AG08395 (cell line): Measurements from ENCODE around the gene GAS1.

Experiments used
- DNase-seq: peaks from one replicate; pipeline ENCODE4 v3.0.0; 2012; ENCODE audit warnings: mixed read lengths, low spot score

Gene GAS1

GRCh38 chr9:86965636-86966395 is 18.5 kb upstream of the GAS1 start:
- no peak for DNase-seq

DNA sequence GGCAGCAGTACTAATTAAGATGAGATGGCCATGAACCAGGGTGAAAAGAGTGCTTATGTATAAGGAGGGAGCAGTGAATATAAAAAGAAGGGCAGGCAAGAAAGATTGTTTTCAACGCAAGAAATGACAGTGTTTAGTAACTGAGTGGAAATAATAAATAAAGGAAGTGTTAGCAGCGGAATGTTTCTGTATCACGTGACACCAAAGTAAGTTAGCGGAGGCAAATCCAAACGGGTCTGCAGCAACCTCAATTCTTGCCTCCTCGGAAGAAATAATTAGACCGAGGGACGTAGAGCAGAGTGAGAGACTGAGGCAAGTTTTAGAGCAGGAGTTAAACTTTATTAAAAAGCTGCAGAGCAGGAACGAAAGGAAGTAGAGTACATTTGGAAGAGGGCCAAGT is 15.4 kb upstream of the GAS1 start:
- no peak for DNase-seq

DNA sequence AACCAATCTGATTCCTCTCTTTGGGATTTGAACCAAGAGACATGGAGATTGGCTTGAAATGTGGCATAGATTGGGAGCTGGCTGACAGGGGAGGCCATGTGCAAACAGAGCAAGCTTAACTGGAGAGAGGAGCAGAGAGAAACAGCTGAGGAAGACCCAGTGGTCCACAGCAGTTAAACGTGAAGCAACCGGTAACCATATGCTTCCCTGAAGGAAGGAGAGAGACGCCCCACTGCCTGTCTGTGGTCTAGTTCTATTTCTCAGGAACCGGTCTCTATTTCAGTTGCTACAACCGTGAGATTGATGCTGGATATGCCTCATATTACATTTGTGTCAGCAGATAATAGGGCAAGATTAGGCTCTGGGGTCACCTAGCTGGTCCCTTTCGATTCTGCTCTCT is 13.6 kb upstream of the GAS1 start:
- DNase-seq = no peak

DNA sequence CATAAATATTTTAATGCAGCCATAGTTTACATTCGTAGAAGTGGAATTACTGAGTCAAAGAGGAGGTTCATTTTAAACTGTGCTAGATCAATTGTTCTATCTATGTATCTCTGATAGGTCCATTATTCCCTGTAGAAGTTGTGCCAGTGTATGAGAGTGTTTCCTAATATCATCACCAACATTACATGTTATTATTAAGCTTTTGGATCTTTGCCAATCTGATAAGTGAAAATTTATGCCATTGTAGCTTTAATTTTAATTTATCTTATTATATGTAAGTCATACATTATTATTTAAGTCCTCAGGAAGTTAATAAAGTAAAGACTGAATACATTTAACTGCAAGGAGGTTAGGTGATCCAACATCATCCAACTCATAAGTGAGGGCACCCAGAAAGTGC is 10.9 kb upstream of the GAS1 start:
- no peak for DNase-seq

GRCh38 chr9:86955561-86955960 is 8.3 kb upstream of the GAS1 start:
- DNase-seq = no peak

GRCh38 chr9:86955042-86955441 is 7.7 kb upstream of the GAS1 start:
- DNase-seq = no peak

- DNase-seq = no peak
These were observed 5.9 kb upstream of the GAS1 start for GRCh38 chr9:86953181-86953580.

DNA sequence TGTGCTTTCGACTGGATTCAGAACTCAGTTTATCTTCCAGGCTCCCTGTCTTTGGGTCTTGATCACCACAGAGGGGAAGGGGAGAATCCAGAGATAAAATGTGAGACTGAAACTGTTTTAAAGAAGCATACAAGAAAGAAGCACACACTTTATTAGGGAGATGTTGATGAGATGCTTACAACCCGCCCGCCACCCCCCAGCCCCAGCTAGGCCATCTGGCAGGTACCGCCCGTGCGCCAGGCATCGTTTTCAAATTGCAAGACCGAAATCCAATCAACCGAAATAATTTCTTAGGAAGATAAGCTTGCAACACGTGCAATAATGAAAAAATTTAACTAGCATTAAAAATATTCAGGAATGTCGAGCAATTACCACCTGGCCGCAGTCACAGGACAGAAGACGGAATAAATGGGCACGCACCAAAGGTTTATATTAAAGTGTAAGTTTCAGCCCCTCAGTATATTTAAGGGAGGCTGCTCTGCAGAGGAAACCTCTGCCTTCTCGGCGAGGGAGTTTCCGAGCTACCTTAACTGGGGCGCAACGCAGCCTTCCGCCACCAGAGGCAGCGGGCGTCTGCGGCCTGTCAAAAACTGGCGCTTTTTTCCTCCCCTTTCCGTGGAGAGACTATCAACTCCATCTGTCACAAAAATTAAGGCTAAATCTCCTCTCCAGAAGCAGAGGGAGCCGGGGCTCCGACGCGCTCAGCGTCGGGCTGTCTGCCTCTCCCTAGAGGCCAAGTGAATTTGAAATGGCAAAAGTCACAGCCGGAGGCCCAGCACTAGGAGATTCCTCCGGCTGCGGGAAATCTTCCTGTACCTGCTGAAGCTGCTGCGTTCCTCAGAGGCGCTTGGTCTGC is 996 bp upstream of the GAS1 start:
- peak; percentile 73 for DNase-seq

DNA sequence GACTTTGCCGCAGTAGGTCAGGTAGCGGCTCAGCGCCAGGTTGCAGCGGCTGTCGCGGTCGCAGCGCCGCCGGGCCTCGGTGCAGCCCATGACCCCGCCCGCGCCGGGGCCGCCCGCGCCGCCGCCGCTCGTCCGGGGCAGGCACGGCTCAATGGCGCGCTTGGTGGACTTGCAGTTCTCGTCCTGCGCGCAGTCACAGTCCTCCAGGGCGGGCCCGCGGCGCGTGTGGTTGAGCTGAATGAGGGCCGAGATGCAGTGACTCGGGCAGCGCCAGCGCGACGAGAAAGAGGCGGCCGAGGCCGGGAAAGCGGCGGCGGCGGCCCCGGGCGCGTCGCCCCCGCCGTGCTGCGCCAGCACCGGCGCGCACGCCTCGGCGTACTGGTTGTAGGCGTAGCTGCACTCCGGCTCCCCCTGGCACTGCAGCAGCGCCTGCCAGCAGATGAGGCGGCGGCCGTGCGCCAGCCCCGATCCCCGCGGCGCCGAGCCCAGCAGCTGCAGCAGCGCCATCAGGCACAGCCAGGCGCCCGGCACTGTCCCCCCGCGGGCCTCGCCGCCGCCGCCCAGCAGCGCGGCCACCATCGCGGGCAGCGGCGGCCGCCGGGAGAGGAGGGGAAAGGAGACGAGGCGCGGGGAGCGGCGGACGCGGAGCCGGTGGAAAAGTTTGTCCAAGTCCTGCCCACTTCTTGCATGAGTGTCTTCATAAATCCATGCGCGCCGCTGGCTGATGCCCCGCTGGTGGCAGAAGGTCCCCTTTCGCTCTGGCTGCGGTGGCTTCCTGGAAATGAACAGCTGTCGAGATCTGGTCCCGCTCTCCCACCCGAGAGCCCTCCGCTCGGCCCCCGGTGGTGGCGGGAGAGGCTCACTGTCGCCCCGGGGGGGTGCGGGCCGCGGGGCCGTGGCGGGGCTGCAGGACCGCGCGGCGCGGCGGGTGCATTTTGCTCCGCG is 833 bp downstream of the GAS1 start:
- peak; percentile 63 for DNase-seq

GRCh38 chr9:86945728-86946200 is 1.5 kb downstream of the GAS1 start:
- no peak for DNase-seq

DNA sequence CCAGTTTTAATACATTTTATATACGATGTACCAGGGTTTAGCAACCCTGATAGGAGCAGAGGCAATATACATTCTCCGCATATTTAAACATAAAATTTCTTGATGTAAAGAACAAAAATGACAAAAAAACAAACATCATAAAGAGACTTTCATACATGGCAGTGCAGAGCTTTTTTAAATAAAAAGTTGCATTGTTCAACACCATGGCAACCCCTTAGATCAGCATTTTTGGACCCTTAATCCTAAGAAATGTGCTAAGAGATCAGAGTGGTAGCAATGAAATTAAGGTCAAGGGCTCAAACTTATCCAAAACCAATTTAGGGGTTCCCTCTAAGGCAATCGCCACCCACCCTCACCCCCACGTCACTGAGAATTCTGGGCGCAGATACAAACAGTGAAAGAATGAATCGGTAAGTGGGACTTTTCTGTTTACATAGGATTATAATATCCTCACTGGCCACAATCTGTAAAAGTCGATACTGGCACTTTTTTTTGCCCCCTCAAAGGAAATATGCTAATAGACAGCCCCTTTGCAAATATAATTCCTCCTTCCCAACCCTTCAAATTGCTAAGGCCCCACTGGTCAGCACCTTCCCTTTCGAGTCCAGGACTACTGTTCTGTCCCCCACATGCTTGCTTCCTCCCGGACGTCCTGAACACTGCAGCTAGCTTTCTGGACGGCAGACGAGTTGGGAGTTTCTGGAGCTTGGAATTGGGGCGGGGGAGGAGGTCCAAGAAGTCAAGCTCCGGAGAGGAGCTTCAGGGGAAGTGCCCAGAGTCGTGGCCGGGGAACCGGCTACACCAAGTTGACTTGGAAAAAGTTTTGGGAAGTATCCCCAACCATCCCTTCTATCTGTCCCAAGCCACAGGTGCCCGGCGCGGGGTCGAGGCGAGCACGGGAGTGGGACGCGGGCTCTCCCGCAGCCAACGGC is 2.2 kb downstream of the GAS1 start:
- no peak for DNase-seq

DNA sequence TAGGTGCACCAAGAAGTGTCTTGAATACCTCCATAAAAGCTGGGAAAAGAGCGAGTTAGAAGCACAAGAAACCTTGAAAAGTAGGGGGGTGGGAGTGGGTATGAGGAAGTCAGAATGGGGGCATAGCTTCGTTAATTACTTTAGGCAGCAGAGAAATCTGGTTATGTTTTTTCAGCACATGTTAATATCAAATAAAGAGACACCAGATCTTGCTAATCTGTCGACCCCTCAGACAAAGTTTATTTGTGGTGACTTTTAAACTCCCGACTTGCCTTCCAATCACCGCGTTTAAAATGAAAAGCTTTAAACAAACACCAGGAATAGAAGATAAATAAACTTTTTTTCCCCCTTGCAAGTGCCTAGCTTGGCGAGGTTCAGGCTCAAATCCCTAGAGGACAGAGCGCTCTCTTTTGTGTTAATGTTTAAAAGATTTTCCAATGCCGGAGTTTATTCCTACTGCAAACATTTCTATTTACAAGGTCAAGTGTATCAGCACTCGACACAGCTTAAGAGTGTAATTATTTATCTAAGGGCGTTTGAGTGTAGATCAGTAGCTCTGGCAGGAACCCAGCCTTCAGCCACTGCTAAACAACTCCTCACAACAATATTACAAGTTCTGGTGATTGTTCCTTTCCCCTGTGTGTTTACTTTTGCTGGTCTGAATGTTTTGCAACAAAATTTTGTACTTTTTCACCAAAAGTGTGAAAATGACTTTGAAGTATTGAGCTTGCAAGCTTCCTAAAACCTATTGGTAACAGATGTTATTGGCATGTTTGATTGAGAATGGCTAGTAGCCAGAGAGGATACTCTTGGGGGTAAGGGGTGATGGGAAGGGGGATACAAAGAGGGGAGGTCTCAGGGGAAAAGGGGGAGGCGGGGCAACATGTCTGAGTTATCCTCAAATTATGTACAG is 3.8 kb downstream of the GAS1 start:
- no peak for DNase-seq

DNA sequence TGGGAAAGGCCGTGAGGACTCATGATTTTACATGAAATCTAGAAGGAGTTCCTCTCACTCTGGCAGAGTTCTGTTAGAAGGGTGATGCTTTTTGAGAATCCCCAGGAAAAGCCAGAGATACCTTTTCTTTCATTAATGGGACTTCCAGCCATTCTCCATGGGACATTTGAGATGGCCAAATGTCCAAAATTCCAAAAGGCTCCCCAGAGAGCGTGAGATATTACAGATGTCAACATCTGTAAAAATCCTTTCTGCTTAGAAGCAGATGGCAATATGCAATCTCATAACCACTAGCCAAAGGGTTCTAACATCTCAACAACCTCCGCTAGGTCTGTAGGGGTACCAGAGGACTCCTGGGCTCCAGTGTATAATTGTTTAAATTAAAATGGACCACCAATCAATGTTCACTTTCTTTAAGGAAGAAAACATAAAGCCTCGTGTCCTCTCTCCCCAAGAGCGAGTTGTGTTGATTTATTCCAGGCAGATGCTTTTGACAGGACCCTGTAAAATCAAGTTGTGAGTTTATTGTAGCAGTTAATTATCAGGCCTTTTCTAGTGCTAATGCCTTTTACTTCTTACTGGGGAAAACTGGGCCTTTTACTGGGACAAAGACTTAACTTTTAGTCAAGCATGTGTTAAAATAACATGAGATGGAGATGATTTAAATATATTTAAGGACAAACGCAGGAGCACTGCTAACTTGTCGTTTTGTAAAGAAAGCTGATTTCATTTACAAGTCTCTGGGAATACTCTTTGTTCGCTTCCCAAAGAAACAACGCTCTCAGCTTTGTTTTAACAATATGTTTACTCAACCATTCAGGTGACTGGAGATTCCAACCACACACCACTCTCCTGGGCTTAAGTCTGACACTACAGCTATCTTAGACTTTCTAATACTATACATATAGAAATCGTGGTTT is 4.8 kb downstream of the GAS1 start:
- DNase-seq = no peak

- DNase-seq = no peak
These were observed 6.1 kb downstream of the GAS1 start for GRCh38 chr9:86941197-86941596.

DNA sequence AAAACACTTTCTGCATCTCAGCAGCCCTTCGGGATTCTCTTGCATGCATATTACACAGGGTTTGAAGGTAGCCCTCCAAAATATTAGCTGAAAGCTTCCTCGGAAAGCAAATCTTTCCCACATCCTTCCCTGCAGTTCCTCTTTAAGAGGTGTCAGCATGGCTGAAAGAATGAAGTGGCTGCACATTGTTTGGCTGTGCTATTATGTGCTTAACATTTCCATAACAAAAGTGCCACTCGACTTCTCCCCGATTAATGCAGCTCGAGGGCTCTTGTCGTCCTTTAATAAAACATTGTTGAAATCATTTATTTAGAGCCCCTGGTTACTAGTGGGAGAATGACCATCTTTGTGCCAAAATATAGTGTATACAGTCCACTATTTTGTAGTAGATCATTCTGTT is 6.5 kb downstream of the GAS1 start:
- DNase-seq = no peak

DNA sequence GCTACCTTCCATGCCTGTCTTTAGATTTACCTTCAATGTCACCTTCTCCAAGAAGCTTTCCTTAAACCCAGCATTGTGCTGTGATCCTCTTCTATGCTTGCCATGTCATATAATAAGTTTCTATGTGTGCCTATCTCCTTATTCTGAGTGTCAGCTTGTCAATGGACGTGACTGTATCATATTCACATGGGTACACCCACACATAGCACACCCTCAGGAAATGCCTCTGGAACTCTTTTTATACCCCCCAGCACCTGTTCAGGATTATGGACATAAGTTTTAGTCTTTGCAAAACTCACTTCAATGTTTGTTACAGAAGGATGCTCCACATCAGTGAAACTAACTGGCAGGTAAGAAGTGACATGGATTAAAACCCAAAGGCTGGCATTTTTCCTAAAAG is 7.4 kb downstream of the GAS1 start:
- DNase-seq = no peak

- no peak for DNase-seq
These were observed 8.0 kb downstream of the GAS1 start for GRCh38 chr9:86939321-86939720.

DNA sequence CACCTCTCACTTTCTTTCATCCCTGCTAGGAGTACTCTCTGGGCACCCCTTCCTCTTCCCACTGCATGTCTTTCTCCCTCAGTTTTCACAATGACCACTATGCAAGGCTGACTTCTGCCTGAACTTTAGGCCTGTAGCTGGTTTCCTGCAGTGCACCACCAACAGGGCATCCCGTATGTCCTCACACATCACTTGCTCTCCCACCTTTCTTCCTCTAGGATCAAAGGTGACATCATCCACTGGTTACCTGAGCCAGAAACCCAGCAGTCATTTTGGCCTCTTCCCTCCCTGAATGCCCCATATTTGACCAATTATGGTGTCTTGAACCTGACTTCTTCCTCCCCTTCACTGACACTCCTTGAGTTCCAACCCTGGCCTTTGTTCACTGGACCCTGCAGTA is 8.5 kb downstream of the GAS1 start:
- no peak for DNase-seq

DNA sequence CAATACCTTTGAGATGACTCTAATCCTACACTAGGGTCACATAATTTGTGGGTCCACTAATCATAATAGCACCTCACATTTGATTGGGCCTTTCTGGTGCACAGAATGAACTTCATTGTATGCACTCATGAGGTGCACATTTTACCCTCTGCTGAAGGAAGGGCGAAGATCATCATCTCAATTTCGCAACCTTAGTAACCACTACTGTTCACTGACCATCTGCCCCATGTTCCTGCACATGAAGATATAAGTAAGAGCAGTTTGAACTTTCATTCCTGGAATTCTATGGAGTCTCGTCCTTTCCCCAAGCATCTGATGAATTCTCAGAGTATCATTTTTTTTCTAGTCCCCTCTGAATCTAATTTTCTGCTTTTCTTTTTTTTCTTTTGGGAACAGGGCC is 21.2 kb downstream of the GAS1 start:
- peak; percentile 51 for DNase-seq
